ENCODE measurements around the gene HIVEP3. TPM values are rescaled to one million over a fixed set of nuclear protein-coding genes. Genes with fewer than 3 reads are reported as not detected.

HIVEP3 gene
- total RNA-seq, 1 experiment from 2014 or later = 0.55 TPM

- Mint-ChIP-seq H3K27me3 (ENCODE audit: low read depth) (no peaks in the 10 kb centered on the region; the same call in 1 of the 2 replicates), H3K4me3 (no peak overlapping the region), H3K27ac (no peak overlapping the region), H3K36me3 (no peaks in the 10 kb centered on the region), H3K9me3 (peaks cover 5% of the 10 kb centered on the region), H3K4me1 (0 out of 2 replicates have a peak, but pooled peaks cover 3% of the 10 kb centered on the region)
- ATAC-seq = no peak
- ChIA-PET POLR2A (no interaction called here), CTCF (no interaction called here)
- DNase-seq (ENCODE audit: low spot score) = no peak
- TF ChIP-seq MYBL2 (CRISPR knock-in tag; IDR thresholded peaks at IDR 0.05) (no peak), NFYB (CRISPR knock-in tag; conservative IDR thresholded peaks at IDR 0.05; ENCODE audit: low read depth) (no peak), FOXP4 (CRISPR knock-in tag; IDR thresholded peaks at IDR 0.05) (no peak), AR (CRISPR knock-in tag; IDR thresholded peaks at IDR 0.05) (no peak), PRRX2 (CRISPR knock-in tag; IDR thresholded peaks at IDR 0.05) (no peak), RORB (CRISPR knock-in tag; IDR thresholded peaks at IDR 0.05) (no peak), JUN (CRISPR knock-in tag; IDR thresholded peaks at IDR 0.05) (no peak)
- TF ChIP-seq, protein P1, sequence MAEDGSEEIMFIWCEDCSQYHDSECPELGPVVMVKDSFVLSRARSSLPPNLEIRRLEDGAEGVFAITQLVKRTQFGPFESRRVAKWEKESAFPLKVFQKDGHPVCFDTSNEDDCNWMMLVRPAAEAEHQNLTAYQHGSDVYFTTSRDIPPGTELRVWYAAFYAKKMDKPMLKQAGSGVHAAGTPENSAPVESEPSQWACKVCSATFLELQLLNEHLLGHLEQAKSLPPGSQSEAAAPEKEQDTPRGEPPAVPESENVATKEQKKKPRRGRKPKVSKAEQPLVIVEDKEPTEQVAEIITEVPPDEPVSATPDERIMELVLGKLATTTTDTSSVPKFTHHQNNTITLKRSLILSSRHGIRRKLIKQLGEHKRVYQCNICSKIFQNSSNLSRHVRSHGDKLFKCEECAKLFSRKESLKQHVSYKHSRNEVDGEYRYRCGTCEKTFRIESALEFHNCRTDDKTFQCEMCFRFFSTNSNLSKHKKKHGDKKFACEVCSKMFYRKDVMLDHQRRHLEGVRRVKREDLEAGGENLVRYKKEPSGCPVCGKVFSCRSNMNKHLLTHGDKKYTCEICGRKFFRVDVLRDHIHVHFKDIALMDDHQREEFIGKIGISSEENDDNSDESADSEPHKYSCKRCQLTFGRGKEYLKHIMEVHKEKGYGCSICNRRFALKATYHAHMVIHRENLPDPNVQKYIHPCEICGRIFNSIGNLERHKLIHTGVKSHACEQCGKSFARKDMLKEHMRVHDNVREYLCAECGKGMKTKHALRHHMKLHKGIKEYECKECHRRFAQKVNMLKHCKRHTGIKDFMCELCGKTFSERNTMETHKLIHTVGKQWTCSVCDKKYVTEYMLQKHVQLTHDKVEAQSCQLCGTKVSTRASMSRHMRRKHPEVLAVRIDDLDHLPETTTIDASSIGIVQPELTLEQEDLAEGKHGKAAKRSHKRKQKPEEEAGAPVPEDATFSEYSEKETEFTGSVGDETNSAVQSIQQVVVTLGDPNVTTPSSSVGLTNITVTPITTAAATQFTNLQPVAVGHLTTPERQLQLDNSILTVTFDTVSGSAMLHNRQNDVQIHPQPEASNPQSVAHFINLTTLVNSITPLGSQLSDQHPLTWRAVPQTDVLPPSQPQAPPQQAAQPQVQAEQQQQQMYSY (CRISPR knock-in tag; IDR thresholded peaks at IDR 0.05) = no peak
- TF ChIP-seq, protein P2, sequence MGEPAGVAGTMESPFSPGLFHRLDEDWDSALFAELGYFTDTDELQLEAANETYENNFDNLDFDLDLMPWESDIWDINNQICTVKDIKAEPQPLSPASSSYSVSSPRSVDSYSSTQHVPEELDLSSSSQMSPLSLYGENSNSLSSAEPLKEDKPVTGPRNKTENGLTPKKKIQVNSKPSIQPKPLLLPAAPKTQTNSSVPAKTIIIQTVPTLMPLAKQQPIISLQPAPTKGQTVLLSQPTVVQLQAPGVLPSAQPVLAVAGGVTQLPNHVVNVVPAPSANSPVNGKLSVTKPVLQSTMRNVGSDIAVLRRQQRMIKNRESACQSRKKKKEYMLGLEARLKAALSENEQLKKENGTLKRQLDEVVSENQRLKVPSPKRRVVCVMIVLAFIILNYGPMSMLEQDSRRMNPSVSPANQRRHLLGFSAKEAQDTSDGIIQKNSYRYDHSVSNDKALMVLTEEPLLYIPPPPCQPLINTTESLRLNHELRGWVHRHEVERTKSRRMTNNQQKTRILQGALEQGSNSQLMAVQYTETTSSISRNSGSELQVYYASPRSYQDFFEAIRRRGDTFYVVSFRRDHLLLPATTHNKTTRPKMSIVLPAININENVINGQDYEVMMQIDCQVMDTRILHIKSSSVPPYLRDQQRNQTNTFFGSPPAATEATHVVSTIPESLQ (CRISPR knock-in tag; IDR thresholded peaks at IDR 0.05) = no peak
Measured at GRCh38 chr1:41728403-41729202, 190.1 kb downstream of the HIVEP3 start.

DNA sequence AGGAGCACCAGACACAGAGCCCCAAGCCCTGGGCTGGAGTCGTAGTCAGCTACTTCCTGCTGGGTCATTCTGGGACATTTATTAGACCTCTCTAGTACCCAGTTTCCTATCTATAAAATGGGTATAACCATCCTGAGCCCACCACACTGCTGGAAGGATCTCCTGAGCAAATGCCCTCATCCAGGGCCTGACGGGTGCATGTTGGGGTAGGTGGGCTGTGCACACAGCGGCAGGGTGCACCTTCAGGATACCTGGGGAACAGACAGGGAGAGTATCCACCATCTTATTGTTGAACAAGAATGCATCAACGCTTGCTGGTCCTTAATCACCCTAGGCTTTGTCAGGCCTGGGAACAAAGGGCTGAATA lies 191.0 kb downstream of the HIVEP3 start:
- H3K36me3 Mint-ChIP-seq = no peaks in the 10 kb centered on the region
- DNase-seq (ENCODE audit: low spot score) = no peak
- H3K4me1 Mint-ChIP-seq = 0 out of 2 replicates have a peak, but pooled peaks cover 3% of the 10 kb centered on the region
- peaks cover 5% of the 10 kb centered on the region for H3K9me3 Mint-ChIP-seq
- no peak overlapping the region for H3K4me3 Mint-ChIP-seq
- no peaks in the 10 kb centered on the region; the same call in 1 of the 2 replicates for H3K27me3 Mint-ChIP-seq (ENCODE audit: low read depth)
- POLR2A ChIA-PET = no interaction called here
- H3K27ac Mint-ChIP-seq = no peak overlapping the region
- no peak for ATAC-seq
- CTCF ChIA-PET = interaction anchor here (0.9 to 1.3 kb wide), 3 partner anchors 14 to 145 kb away, joined by 4 to 5 read pairs (median 4); no protein-coding TSS in a partner anchor
- TF ChIP-seq ZNF317 (CRISPR knock-in tag; IDR thresholded peaks at IDR 0.05; ENCODE audit: borderline replicate concordance, low read depth) (no peak), PRRX2 (CRISPR knock-in tag; IDR thresholded peaks at IDR 0.05) (no peak), CTCF (IDR thresholded peaks at IDR 0.05) (no peak), ZBTB21 (CRISPR knock-in tag; IDR thresholded peaks at IDR 0.05; ENCODE audit: borderline replicate concordance) (no peak), EMX1 (CRISPR knock-in tag; IDR thresholded peaks at IDR 0.05) (no peak), ZNF232 (CRISPR knock-in tag; IDR thresholded peaks at IDR 0.05) (no peak), OVOL2 (CRISPR knock-in tag; IDR thresholded peaks at IDR 0.05; ENCODE audit: borderline replicate concordance) (no peak), FOXP1 (CRISPR knock-in tag; IDR thresholded peaks at IDR 0.05; ENCODE audit: borderline replicate concordance) (no peak)
- TF ChIP-seq, protein P3, sequence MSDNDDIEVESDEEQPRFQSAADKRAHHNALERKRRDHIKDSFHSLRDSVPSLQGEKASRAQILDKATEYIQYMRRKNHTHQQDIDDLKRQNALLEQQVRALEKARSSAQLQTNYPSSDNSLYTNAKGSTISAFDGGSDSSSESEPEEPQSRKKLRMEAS (CRISPR knock-in tag; IDR thresholded peaks at IDR 0.05) = no peak
- TF ChIP-seq, protein P4, sequence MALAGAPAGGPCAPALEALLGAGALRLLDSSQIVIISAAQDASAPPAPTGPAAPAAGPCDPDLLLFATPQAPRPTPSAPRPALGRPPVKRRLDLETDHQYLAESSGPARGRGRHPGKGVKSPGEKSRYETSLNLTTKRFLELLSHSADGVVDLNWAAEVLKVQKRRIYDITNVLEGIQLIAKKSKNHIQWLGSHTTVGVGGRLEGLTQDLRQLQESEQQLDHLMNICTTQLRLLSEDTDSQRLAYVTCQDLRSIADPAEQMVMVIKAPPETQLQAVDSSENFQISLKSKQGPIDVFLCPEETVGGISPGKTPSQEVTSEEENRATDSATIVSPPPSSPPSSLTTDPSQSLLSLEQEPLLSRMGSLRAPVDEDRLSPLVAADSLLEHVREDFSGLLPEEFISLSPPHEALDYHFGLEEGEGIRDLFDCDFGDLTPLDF (CRISPR knock-in tag; IDR thresholded peaks at IDR 0.05) = no peak

Measured in WTC11 (cell line).